HCT116 (cell line): ENCODE data around the gene PLCD1.

ENCODE experiments used
- CEBPB ChIP-seq: IDR thresholded peaks from 2 replicates; pipeline ENCODE4 v1.6.1; 2012; ENCODE audit warnings: low read depth
- EZH2 ChIP-seq: fragments of 200-600 bp; sonication (generic); IDR thresholded peaks from 2 replicates; pipeline ENCODE4 v1.6.1; 2017; ENCODE audit warnings: antibody characterized with exemption, mixed run types
- EZH2phosphoT487 ChIP-seq: fragments of 200-600 bp; IDR thresholded peaks from 2 replicates; pipeline ENCODE4 v1.6.1; 2018; ENCODE audit warnings: antibody characterized with exemption, borderline replicate concordance
- JUND ChIP-seq: IDR thresholded peaks from 2 replicates; pipeline ENCODE4 v1.6.1; 2012
- MAX ChIP-seq: IDR thresholded peaks from 2 replicates; pipeline ENCODE4 v1.6.1; 2012
- RAD21 ChIP-seq: IDR thresholded peaks from 2 replicates; pipeline ENCODE4 v1.6.1; 2012; ENCODE audit warnings: low read depth, mild to moderate bottlenecking
- REST ChIP-seq: IDR thresholded peaks from 2 replicates; pipeline ENCODE4 v1.6.1; 2012; ENCODE audit warnings: low read depth
- SP1 ChIP-seq: IDR thresholded peaks from 2 replicates; pipeline ENCODE4 v1.6.1; 2012; ENCODE audit warnings: low read depth
- YY1 ChIP-seq: IDR thresholded peaks from 2 replicates; pipeline ENCODE4 v1.6.1; 2011; ENCODE audit warnings: low read length, low read depth, moderate library complexity, mild to moderate bottlenecking; ENCODE audit not compliant: insufficient replicate concordance; ENCODE audit errors: extremely low read depth
- TF ChIP-seq, protein P1 (sequence below), 3 experiments: fragments of 200-600 bp in 1 of 3; sonication (generic) in 1 of 3; IDR thresholded peaks in 2 of 3; conservative IDR thresholded peaks in 1 of 3; 2 replicates each; pipeline ENCODE4 v1.5.1; 2012 to 2017; ENCODE audit warnings: low read depth in 2 of 3, low read length in 2 of 3, antibody characterized with exemption in 1 of 3, borderline replicate concordance in 1 of 3, control low read depth in 1 of 3, mild to moderate bottlenecking in 1 of 3, mixed read lengths in 1 of 3, mixed run types in 1 of 3, moderate library complexity in 1 of 3; ENCODE audit not compliant: insufficient read depth in 1 of 3

DNA sequence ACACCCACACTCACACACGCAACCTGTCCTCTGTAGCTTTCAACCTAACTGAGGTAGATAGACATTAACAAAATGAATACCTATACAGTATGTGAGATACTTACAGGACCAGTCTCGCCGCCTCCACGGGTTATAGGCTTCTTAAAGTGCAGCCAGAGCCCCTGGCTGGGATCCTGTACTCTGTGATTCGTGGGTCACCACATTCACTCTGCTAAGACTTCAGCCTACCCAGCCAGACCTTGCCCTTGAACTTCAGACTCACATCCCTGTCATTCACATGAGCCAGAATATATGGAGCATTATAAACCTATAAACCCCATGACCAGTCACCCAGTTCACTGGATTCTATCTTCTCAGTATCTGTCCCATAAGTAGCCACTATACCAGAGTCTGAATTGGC is 11.0 kb upstream of the PLCD1 start:
- TF ChIP-seq JUND (no peak), YY1 (no peak), EZH2 (no peak), MAX (no peak), REST (no peak), RAD21 (no peak), EZH2phosphoT487 (no peak), SP1 (no peak), CEBPB (no peak)
- TF ChIP-seq, protein P1, sequence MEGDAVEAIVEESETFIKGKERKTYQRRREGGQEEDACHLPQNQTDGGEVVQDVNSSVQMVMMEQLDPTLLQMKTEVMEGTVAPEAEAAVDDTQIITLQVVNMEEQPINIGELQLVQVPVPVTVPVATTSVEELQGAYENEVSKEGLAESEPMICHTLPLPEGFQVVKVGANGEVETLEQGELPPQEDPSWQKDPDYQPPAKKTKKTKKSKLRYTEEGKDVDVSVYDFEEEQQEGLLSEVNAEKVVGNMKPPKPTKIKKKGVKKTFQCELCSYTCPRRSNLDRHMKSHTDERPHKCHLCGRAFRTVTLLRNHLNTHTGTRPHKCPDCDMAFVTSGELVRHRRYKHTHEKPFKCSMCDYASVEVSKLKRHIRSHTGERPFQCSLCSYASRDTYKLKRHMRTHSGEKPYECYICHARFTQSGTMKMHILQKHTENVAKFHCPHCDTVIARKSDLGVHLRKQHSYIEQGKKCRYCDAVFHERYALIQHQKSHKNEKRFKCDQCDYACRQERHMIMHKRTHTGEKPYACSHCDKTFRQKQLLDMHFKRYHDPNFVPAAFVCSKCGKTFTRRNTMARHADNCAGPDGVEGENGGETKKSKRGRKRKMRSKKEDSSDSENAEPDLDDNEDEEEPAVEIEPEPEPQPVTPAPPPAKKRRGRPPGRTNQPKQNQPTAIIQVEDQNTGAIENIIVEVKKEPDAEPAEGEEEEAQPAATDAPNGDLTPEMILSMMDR (IDR thresholded peaks at IDR 0.05 in 2 of 3, conservative IDR thresholded peaks at IDR 0.05 in 1 of 3; ENCODE audit: borderline replicate concordance in 1 of 3, insufficient read depth in 1 of 3, low read depth in 2 of 3, low read length in 2 of 3) = no peak
